SJSA1 (cell line): ENCODE measurements around the gene PDCD1. TPM values are rescaled to one million over a fixed set of nuclear protein-coding genes. Genes with fewer than 3 reads are reported as not detected.
"Not testable (repeated sequence)": the region's sequence is repeated elsewhere in the genome, so short reads cannot be mapped to it uniquely, and the experiment has no call there.

ENCODE experiments used
- DNase-seq, 2 experiments: peaks; one replicate each; pipeline ENCODE4 v3.0.0-alpha.2; 2015 to 2020; ENCODE audit warnings: low spot score in 2 of 2, low read depth in 1 of 2
- H3K27ac ChIP-seq: fragments of 250-450 bp; sonication (Bioruptor Pico); 2 replicates; pipeline ENCODE4 v1.5.1; 2020; ENCODE audit warnings: mild to moderate bottlenecking, moderate library complexity
- H3K27me3 ChIP-seq: fragments of 250-450 bp; sonication (Bioruptor Pico); replicated peaks from 2 replicates; pipeline ENCODE4 v1.5.1; 2020; ENCODE audit warnings: mild to moderate bottlenecking, moderate library complexity
- H3K36me3 ChIP-seq: fragments of 250-450 bp; sonication (Bioruptor Pico); 2 replicates; pipeline ENCODE4 v1.5.1; 2020; ENCODE audit warnings: mild to moderate bottlenecking
- H3K4me1 ChIP-seq: fragments of 250-450 bp; sonication (Bioruptor Pico); replicated peaks from 2 replicates; pipeline ENCODE4 v1.6.1; 2021; ENCODE audit warnings: mild to moderate bottlenecking
- H3K4me3 ChIP-seq: fragments of 250-450 bp; sonication (Bioruptor Pico); 2 replicates; pipeline ENCODE4 v1.5.1; 2020; ENCODE audit warnings: mild to moderate bottlenecking
- H3K9me3 ChIP-seq: fragments of 250-450 bp; sonication (Bioruptor Pico); replicated peaks from 2 replicates; pipeline ENCODE4 v1.5.1; 2020; ENCODE audit warnings: mild to moderate bottlenecking
- total RNA-seq: library from RNA; depleted of rRNA; stranded (reverse); fragments of >200 nt; shearing (Covaris generic); gene quantifications from 2 replicates; pipeline ENCODE4 v1.2.3, GENCODE V29; 2014

PDCD1 gene
- total RNA-seq, 1 experiment from 2014 or later, result not detected

- DNase-seq, result peak in 1 of 2 experiments; percentile 40
- no peaks in the 10 kb centered on the region for H3K4me1 ChIP-seq
- no peaks in the 10 kb centered on the region for H3K9me3 ChIP-seq
- H3K4me3 ChIP-seq, result no peak overlapping the region
- no peak overlapping the region for H3K27ac ChIP-seq
- H3K36me3 ChIP-seq, result no peaks in the 10 kb centered on the region
- peaks cover 22% of the 10 kb centered on the region for H3K27me3 ChIP-seq
Measured at GRCh38 chr2:241812730-241813643, 45.7 kb downstream of the PDCD1 start.

- no peak overlapping the region for H3K27ac ChIP-seq
- H3K4me1 ChIP-seq, result no peaks in the 10 kb centered on the region
- H3K27me3 ChIP-seq, result peaks cover 17% of the 10 kb centered on the region
- no peaks in the 10 kb centered on the region for H3K9me3 ChIP-seq
- H3K4me3 ChIP-seq, result no peak overlapping the region
- H3K36me3 ChIP-seq, result no peaks in the 10 kb centered on the region
- peak in 1 of 2 experiments; percentile 44 for DNase-seq
Measured at GRCh38 chr2:241811952-241812729, 46.6 kb downstream of the PDCD1 start.

GRCh38 chr2:241811201-241811951 lies 47.3 kb downstream of the PDCD1 start:
- Histone ChIP-seq H3K9me3 (no peaks in the 10 kb centered on the region), H3K27me3 (peaks cover 11% of the 10 kb centered on the region), H3K4me3 (no peak overlapping the region), H3K4me1 (no peaks in the 10 kb centered on the region), H3K27ac (no peak overlapping the region), H3K36me3 (no peaks in the 10 kb centered on the region)
- DNase-seq, result peak in 1 of 2 experiments; percentile 42

- peak in 1 of 2 experiments; percentile 37 for DNase-seq
- Histone ChIP-seq H3K9me3 (no peaks in the 10 kb centered on the region), H3K27ac (no peak overlapping the region), H3K4me3 (no peak overlapping the region), H3K36me3 (no peaks in the 10 kb centered on the region), H3K4me1 (no peaks in the 10 kb centered on the region), H3K27me3 (0 out of 2 replicates have a peak, but pooled peaks cover 3% of the 10 kb centered on the region)
Measured at GRCh38 chr2:241810307-241811200, 48.1 kb downstream of the PDCD1 start.

GRCh38 chr2:241809383-241810306 lies 49.0 kb downstream of the PDCD1 start:
- no peak overlapping the region for H3K27ac ChIP-seq

GRCh38 chr2:241808721-241809382 lies 49.8 kb downstream of the PDCD1 start, which contains the start of gene NEU4:
TSS of gene NEU4 (plus strand) at chr2:241809193. CDS start at chr2:241814485, 5,292 bp downstream.
- Histone ChIP-seq H3K27ac (no peak within 1 kb of the TSS), H3K27me3 (peaks cover 10% of the 10 kb centered on the region), H3K4me1 (peaks cover 10% of the 10 kb centered on the region), H3K4me3 (no peak within 1 kb of the TSS), H3K36me3 (no peaks in the 10 kb centered on the region), H3K9me3 (no peaks in the 10 kb centered on the region)
- peak in 1 of 2 experiments; percentile 36 for DNase-seq

More at GRCh38 chr2:241809383-241810306, 49.0 kb downstream of the PDCD1 start:
- no peaks in the 10 kb centered on the region for H3K9me3 ChIP-seq
- DNase-seq, result peak in 1 of 2 experiments; percentile 36
- H3K27me3 ChIP-seq, result peaks cover 5% of the 10 kb centered on the region
- H3K36me3 ChIP-seq, result no peaks in the 10 kb centered on the region
- H3K4me3 ChIP-seq, result no peak overlapping the region
- peaks cover 2% of the 10 kb centered on the region for H3K4me1 ChIP-seq

GRCh38 chr2:241808051-241808720 lies 50.5 kb downstream of the PDCD1 start:
- Histone ChIP-seq H3K27ac (no peak overlapping the region), H3K4me1 (peaks cover 17% of the 10 kb centered on the region), H3K9me3 (0 out of 2 replicates have a peak, but pooled peaks cover 4% of the 10 kb centered on the region), H3K27me3 (peaks cover 16% of the 10 kb centered on the region), H3K36me3 (no peaks in the 10 kb centered on the region), H3K4me3 (no peak overlapping the region)
- no peak for DNase-seq

- DNase-seq, H3K9me3 ChIP-seq, H3K36me3 ChIP-seq, H3K27ac ChIP-seq, H3K4me3 ChIP-seq: not testable (repeated sequence)
- H3K27me3 ChIP-seq, result peaks cover 26% of the 10 kb centered on the region
- H3K4me1 ChIP-seq, result peaks cover 20% of the 10 kb centered on the region
Measured at GRCh38 chr2:241806217-241806616, 52.5 kb downstream of the PDCD1 start.

GRCh38 chr2:241804326-241805229 lies 54.1 kb downstream of the PDCD1 start:
- Histone ChIP-seq H3K27me3 (peaks cover 26% of the 10 kb centered on the region), H3K36me3 (no peaks in the 10 kb centered on the region), H3K27ac (no peak overlapping the region), H3K4me3 (no peak overlapping the region), H3K4me1 (peaks cover 20% of the 10 kb centered on the region), H3K9me3 (0 out of 2 replicates have a peak, but pooled peaks cover 4% of the 10 kb centered on the region)
- peak in 1 of 2 experiments; percentile 41 for DNase-seq
